Left renal cortex interstitium (tissue), 4 donors: Measurements from ENCODE around the gene NELL1. TPM values are rescaled to one million over a fixed set of nuclear protein-coding genes. Genes with fewer than 3 reads are reported as not detected.

ENCODE experiments used
- DNase-seq, 4 donors: peaks; one replicate each; pipeline ENCODE4 v3.0.0-alpha.2; 2013; ENCODE audit warnings: low read depth in 4 of 4, low spot score in 2 of 4, missing footprints in 1 of 4
- polyA plus RNA-seq, 4 donors: library from polyadenylated mRNA; unstranded; fragments of 120-200 nt; gene quantifications; one replicate each; pipeline ENCODE4 v1.2.1, GENCODE V29; 2013; ENCODE audit not compliant: insufficient read length in 4 of 4

The NELL1 gene
- polyA plus RNA-seq, 4 donors, result 1.5 to 4.4 (median 2.6) TPM

GRCh38 chr11:20864628-20865027 lies 195.2 kb downstream of the NELL1 start:
- DNase-seq, result no peak

- no peak for DNase-seq
Measured at GRCh38 chr11:20865161-20865560, 195.8 kb downstream of the NELL1 start.

GRCh38 chr11:20869123-20869522 lies 199.7 kb downstream of the NELL1 start:
- DNase-seq, result no peak

- peak in 1 of 4 donors; percentile 20 for DNase-seq
Measured at GRCh38 chr11:20873054-20873453, 203.7 kb downstream of the NELL1 start.

- no peak for DNase-seq
Measured at GRCh38 chr11:20874358-20874757, 205.0 kb downstream of the NELL1 start.

GRCh38 chr11:20875889-20876288 lies 206.5 kb downstream of the NELL1 start:
- DNase-seq, result no peak

- DNase-seq, result no peak
Measured at GRCh38 chr11:20876738-20877137, 207.4 kb downstream of the NELL1 start.

GRCh38 chr11:20880094-20880493 lies 210.7 kb downstream of the NELL1 start:
- no peak for DNase-seq

GRCh38 chr11:20881328-20882079 lies 212.1 kb downstream of the NELL1 start:
- no peak for DNase-seq

GRCh38 chr11:20887137-20887536 lies 217.8 kb downstream of the NELL1 start:
- no peak for DNase-seq

- no peak for DNase-seq
Measured at GRCh38 chr11:20894296-20894695, 224.9 kb downstream of the NELL1 start.

GRCh38 chr11:20909995-20910726 lies 240.8 kb downstream of the NELL1 start:
- no peak for DNase-seq

GRCh38 chr11:20910733-20911132 lies 241.3 kb downstream of the NELL1 start:
- no peak for DNase-seq

GRCh38 chr11:20912065-20912821 lies 242.9 kb downstream of the NELL1 start:
- no peak for DNase-seq

- DNase-seq, result no peak
Measured at GRCh38 chr11:20912922-20913512, 243.6 kb downstream of the NELL1 start.

GRCh38 chr11:20917306-20917705 lies 247.9 kb downstream of the NELL1 start:
- no peak for DNase-seq

GRCh38 chr11:20926799-20927540 lies 257.6 kb downstream of the NELL1 start:
- DNase-seq, result no peak

GRCh38 chr11:20931029-20931428 lies 261.6 kb downstream of the NELL1 start:
- DNase-seq, result no peak

GRCh38 chr11:20933086-20933485 lies 263.7 kb downstream of the NELL1 start:
- DNase-seq, result no peak

GRCh38 chr11:20933958-20934357 lies 264.6 kb downstream of the NELL1 start:
- no peak for DNase-seq
